CD4-positive, alpha-beta T cell treated with Interleukin-17A for 1 hour (primary cell): Measurements from ENCODE around the gene GDAP2.

Experiments
- DNase-seq: peaks from one replicate; pipeline ENCODE4 v3.0.0-alpha.2; 2020

GDAP2 gene

GRCh38 chr1:117836069-117836468 is 93.4 kb downstream of the GDAP2 start:
- no peak for DNase-seq

- DNase-seq, result no peak
These were observed 95.0 kb downstream of the GDAP2 start for GRCh38 chr1:117834416-117834815.

- no peak for DNase-seq
These were observed 97.0 kb downstream of the GDAP2 start for GRCh38 chr1:117832453-117832852.

GRCh38 chr1:117830222-117830621 is 99.2 kb downstream of the GDAP2 start:
- no peak for DNase-seq

GRCh38 chr1:117828201-117828600 is 101.2 kb downstream of the GDAP2 start:
- no peak for DNase-seq

- no peak for DNase-seq
These were observed 102.8 kb downstream of the GDAP2 start for GRCh38 chr1:117826540-117827078.

GRCh38 chr1:117826119-117826518 is 103.3 kb downstream of the GDAP2 start:
- DNase-seq, result no peak

- no peak for DNase-seq
These were observed 104.0 kb downstream of the GDAP2 start for GRCh38 chr1:117825414-117825813.

- no peak for DNase-seq
These were observed 104.8 kb downstream of the GDAP2 start for GRCh38 chr1:117824616-117825015.

- DNase-seq, result no peak
These were observed 107.5 kb downstream of the GDAP2 start for GRCh38 chr1:117821774-117822482.

GRCh38 chr1:117821382-117821755 is 108.1 kb downstream of the GDAP2 start:
- no peak for DNase-seq

GRCh38 chr1:117820694-117821381 is 108.6 kb downstream of the GDAP2 start:
- no peak for DNase-seq

- DNase-seq, result no peak
These were observed 109.3 kb downstream of the GDAP2 start for GRCh38 chr1:117820096-117820495.

GRCh38 chr1:117819301-117819700 is 110.1 kb downstream of the GDAP2 start:
- DNase-seq, result no peak

GRCh38 chr1:117818456-117818855 is 111.0 kb downstream of the GDAP2 start:
- no peak for DNase-seq

- DNase-seq, result no peak
These were observed 111.8 kb downstream of the GDAP2 start for GRCh38 chr1:117817629-117818028.

GRCh38 chr1:117815926-117816325 is 113.5 kb downstream of the GDAP2 start:
- DNase-seq, result no peak

GRCh38 chr1:117814856-117815797 is 114.3 kb downstream of the GDAP2 start:
- no peak for DNase-seq
